GM12878 (cell line): ENCODE data around the gene GALNT16. TPM values are rescaled to one million over a fixed set of nuclear protein-coding genes. Genes with fewer than 3 reads are reported as not detected.

ENCODE experiments used
- ATAC-seq: fragments of 200-7000 bp; cut with Tn5 transposase; 3 replicates; pipeline ENCODE4 v1.9.1; 2020; ENCODE audit warnings: mild to moderate bottlenecking, moderate library complexity
- BruUV-seq: library from RNA; stranded (reverse); fragments of 400-500 nt; replicated peaks from 2 replicates; lab custom pipeline; 2021; lab: Mats Ljungman, UMichigan
- CTCF ChIA-PET: fragments of 300-600 bp; sonication (Branson Sonifier 250); formaldehyde crosslinking; extraction: SDS; loops from one replicate; lab custom pipeline; 2021; ENCODE audit warnings: inconsistent platforms; lab: Yijun Ruan, JAX
- POLR2A ChIA-PET: fragments of 350-600 bp; formaldehyde crosslinking; extraction: SDS; loops from one replicate; lab custom pipeline; 2021; ENCODE audit warnings: inconsistent platforms; lab: Charles Lee
- RAD21 ChIA-PET: fragments of 300-600 bp; sonication (Branson Sonifier 250); formaldehyde crosslinking; loops from one replicate; lab custom pipeline; 2023; ENCODE audit warnings: antibody characterized with exemption; ENCODE audit not compliant: unreplicated experiment; lab: Charles Lee
- SMC1A ChIA-PET: fragments of 300-600 bp; sonication (Branson Sonifier 250); formaldehyde crosslinking; loops from one replicate; lab custom pipeline; 2023; ENCODE audit not compliant: unreplicated experiment, uncharacterized antibody; lab: Charles Lee
- DNase-seq: peaks from one replicate; pipeline ENCODE4 v3.0.0-alpha.2; 2011; ENCODE audit warnings: low read depth, low spot score
- FAIRE-seq: peaks from 3 replicates; lab custom pipeline; 2011; peaks lifted over from hg19 to GRCh38; lab: Jason Lieb, UNC
- H2AFZ ChIP-seq: 2 replicates; pipeline ENCODE4 v1.6.0; 2011; ENCODE audit warnings: low read depth, low read length, control low read depth; ENCODE audit not compliant: control insufficient read depth
- H3K27ac ChIP-seq: 2 replicates; pipeline ENCODE4 v1.5.1; 2011; ENCODE audit warnings: control low read depth; ENCODE audit not compliant: control insufficient read depth, insufficient read depth
- H3K27me3 ChIP-seq, 2 experiments: replicated peaks in 1 of 2; 2 replicates each; pipeline versions ENCODE4 v1.6.0 to v1.6.1; 2011; ENCODE audit warnings: low read length in 1 of 2; ENCODE audit not compliant: control insufficient read depth in 2 of 2, insufficient read depth in 2 of 2
- H3K36me3 ChIP-seq, 2 experiments: 2 replicates each; pipeline ENCODE4 v1.5.1; 2011; ENCODE audit warnings: low read length in 1 of 2; ENCODE audit not compliant: control insufficient read depth in 2 of 2, insufficient read depth in 2 of 2
- H3K4me1 ChIP-seq: 2 replicates; pipeline ENCODE4 v1.6.1; 2011; ENCODE audit warnings: mild to moderate bottlenecking, low read length, moderate library complexity, mixed read lengths; ENCODE audit not compliant: control insufficient read depth, insufficient read depth
- H3K4me2 ChIP-seq: 2 replicates; pipeline ENCODE4 v1.6.0; 2011; ENCODE audit warnings: control low read depth; ENCODE audit not compliant: control insufficient read depth, insufficient read depth
- H3K4me3 ChIP-seq: fragments of 200-600 bp; sonication (generic); 2 replicates; pipeline ENCODE4 v1.5.1; 2016
- H3K79me2 ChIP-seq: 2 replicates; pipeline ENCODE4 v1.6.0; 2011; ENCODE audit warnings: low read length; ENCODE audit not compliant: control insufficient read depth, insufficient read depth
- H3K9ac ChIP-seq: 2 replicates; pipeline ENCODE4 v1.8.0; 2011; ENCODE audit warnings: low read length, control low read depth, mixed read lengths; ENCODE audit not compliant: control insufficient read depth, insufficient read depth
- H3K9me3 ChIP-seq: replicated peaks from 3 replicates; pipeline ENCODE4 v1.5.1; 2011; ENCODE audit warnings: mild to moderate bottlenecking, low read length; ENCODE audit not compliant: control insufficient read depth, insufficient read depth
- H4K20me1 ChIP-seq: 2 replicates; pipeline ENCODE4 v1.6.0; 2011; ENCODE audit not compliant: control insufficient read depth, insufficient read depth
- ATF7 ChIP-seq: fragments of 450-650 bp; IDR thresholded peaks from 2 replicates; pipeline ENCODE4 v1.6.1; 2016; ENCODE audit warnings: low read depth, mild to moderate bottlenecking
- CTCF ChIP-seq, 3 experiments: IDR thresholded peaks in 2 of 3; conservative IDR thresholded peaks in 1 of 3; 2 replicates each; pipeline ENCODE4 v1.5.1; 2011; ENCODE audit warnings: low read depth in 3 of 3, low read length in 3 of 3, mild to moderate bottlenecking in 3 of 3, control low read depth in 2 of 3, moderate library complexity in 2 of 3, inconsistent platforms in 1 of 3, mixed read lengths in 1 of 3; ENCODE audit not compliant: control insufficient read depth in 2 of 3, insufficient read depth in 1 of 3; ENCODE audit errors: extremely low read depth in 1 of 3
- EED ChIP-seq: sonication (generic); IDR thresholded peaks from 2 replicates; pipeline ENCODE4 v1.6.1; 2016; ENCODE audit warnings: antibody characterized with exemption, low read depth
- JUND ChIP-seq: IDR thresholded peaks from 2 replicates; pipeline ENCODE4 v1.6.1; 2012; ENCODE audit warnings: low read depth, mild to moderate bottlenecking, low read length, improper control_type of control experiment, moderate library complexity
- NR2C2 ChIP-seq: IDR thresholded peaks from 2 replicates; pipeline ENCODE4 v1.6.1; 2011; ENCODE audit warnings: borderline replicate concordance, low read depth; ENCODE audit not compliant: control insufficient read depth, insufficient read length
- RBBP5 ChIP-seq: fragments of 200-600 bp; sonication (generic); conservative IDR thresholded peaks from 2 replicates; pipeline ENCODE4 v1.6.1; 2016
- SREBF1 ChIP-seq: IDR thresholded peaks from 2 replicates; pipeline ENCODE4 v1.6.1; 2012; ENCODE audit warnings: mild to moderate bottlenecking, low read length
- TCF7 ChIP-seq: IDR thresholded peaks from 2 replicates; pipeline ENCODE4 v1.6.1; 2014; ENCODE audit warnings: antibody characterized with exemption, borderline replicate concordance
- ZNF622 ChIP-seq: fragments of 450-650 bp; IDR thresholded peaks from 2 replicates; pipeline ENCODE4 v1.6.1; 2017; ENCODE audit warnings: mild to moderate bottlenecking, inconsistent platforms
- WGBS: methylation state at CpG from one replicate; pipeline ENCODE4 v1.1.6; 2016; ENCODE audit warnings: low lambda C conversion rate; ENCODE audit not compliant: insufficient replicate concordance, insufficient coverage; ENCODE audit errors: missing lambda C conversion rate; 5-methylcytosine and 5-hydroxymethylcytosine counted together
- in situ Hi-C: fragments of 300-500 bp; cut with MboI; formaldehyde crosslinking; loops from 9 replicates; pipeline ENCODE4 v1.14.3; 2018; ENCODE audit warnings: mixed read lengths
- intact Hi-C: fragments of 100-400 bp; cut with micrococcal nuclease; formaldehyde crosslinking; loops from one replicate; pipeline ENCODE4 v1.14.2; 2022; ENCODE audit not compliant: unreplicated experiment
- polyA plus RNA-seq, 11 experiments: library from polyadenylated mRNA; depleted of rRNA in 4 of 11; unstranded in 6 of 11; stranded (reverse) in 5 of 11; fragments of >200 nt; fragmentation: Nextera tagmentation in 4 of 11; fragmentation: Illumina TruSeq in 1 of 11; extraction: Ambion mirVana in 4 of 11; extraction: Trizol in 1 of 11; gene quantifications; 1 replicate in 1 of 11; 2 replicates in 10 of 11; pipeline versions ENCODE4 v1.2.1 to v1.2.3, GENCODE V29; 2011 to 2016; ENCODE audit warnings: inconsistent platforms in 2 of 11, missing spikeins in 2 of 11, low read depth in 1 of 11
- total RNA-seq, 4 experiments: library from RNA; depleted of rRNA in 3 of 4; stranded (reverse); fragments of >200 nt in 3 of 4; fragmentation: Illumina TruSeq in 1 of 4; extraction: Trizol in 1 of 4; gene quantifications; 2 replicates each; pipeline versions ENCODE4 v1.2.1 to v1.2.3, GENCODE V29; 2013 to 2021
- TF ChIP-seq, protein P1 (sequence below): fragments of 450-650 bp; IDR thresholded peaks from 2 replicates; pipeline ENCODE4 v1.6.1; 2017; ENCODE audit warnings: mild to moderate bottlenecking, low read depth, inconsistent platforms; ENCODE audit not compliant: poor library complexity, severe bottlenecking

The GALNT16 gene
- total and polyA plus RNA-seq, 10 of the 15 experiments (the other 5 are each of a cell fraction or from before 2014, with no cell fraction given), result under 0.01 to 0.08 (median 0.03) TPM; not detected in 3

DNA sequence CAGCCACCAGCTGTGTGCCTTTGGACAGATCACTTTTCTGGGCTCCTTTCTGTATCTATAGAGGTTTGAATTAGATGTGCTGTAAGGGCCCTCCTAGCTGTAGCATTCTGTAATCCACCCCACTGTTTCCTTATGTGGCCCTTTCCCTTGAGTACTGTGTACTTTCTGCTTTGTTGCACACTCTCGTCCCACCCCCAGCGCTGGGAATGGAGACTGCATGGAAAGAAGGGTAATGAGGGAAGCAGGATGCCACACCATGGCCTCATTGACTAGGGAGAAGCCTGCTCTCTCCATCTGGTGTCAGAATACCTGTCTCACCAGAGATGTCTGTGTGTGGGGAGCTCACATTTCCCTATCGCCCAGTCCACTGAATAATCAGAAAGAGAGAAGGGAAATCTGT, 13.6 kb upstream of the GALNT16 start:
- RAD21 ChIA-PET, result interaction anchor here (1.7 kb wide), 1 partner anchor 213 kb away, joined by 6 read pairs; no protein-coding TSS in a partner anchor

More for the DNA sequence above, 13.6 kb upstream of the GALNT16 start:
- intact Hi-C loops (no loop called here), in situ Hi-C loops (loop anchor here (25.0 kb wide), 1 partner anchor 491 kb away; no protein-coding TSS in a partner anchor)
- ChIA-PET POLR2A (no interaction called here), CTCF (interaction anchor here (1.1 to 3.7 kb wide), 3 partner anchors 213 to 328 kb away, joined by 3 to 26 read pairs (median 13); partner anchors contain the start of gene CCDC177), SMC1A (interaction anchor here (1.1 to 2.7 kb wide), 3 partner anchors 11 to 214 kb away, joined by 3 to 7 read pairs (median 4); no protein-coding TSS in a partner anchor)
- Histone ChIP-seq H3K27ac (no peak overlapping the region), H3K4me3 (no peak overlapping the region), H3K27me3 (no peaks in the 10 kb centered on the region), H3K79me2 (no peaks in the 10 kb centered on the region), H3K36me3 (no peaks in the 10 kb centered on the region), H2AFZ (no peak overlapping the region), H4K20me1 (no peaks in the 10 kb centered on the region), H3K4me2 (no peak overlapping the region), H3K9ac (no peak overlapping the region), H3K4me1 (no peaks in the 10 kb centered on the region), H3K9me3 (no peaks in the 10 kb centered on the region)
- FAIRE-seq, result no peak
- 96% methylated on average over 3 of the region's 3 CpGs for WGBS
- no peak for DNase-seq
- no peak for TF ChIP-seq RBBP5
- no peak for TF ChIP-seq TCF7
- no peak for TF ChIP-seq ZNF622
- no peak for TF ChIP-seq JUND
- no peak for TF ChIP-seq ATF7
- no peak for TF ChIP-seq NR2C2
- no peak for TF ChIP-seq EED
- no peak for TF ChIP-seq CTCF (IDR thresholded peaks at IDR 0.05 in 2 of 3, conservative IDR thresholded peaks at IDR 0.05 in 1 of 3; ENCODE audit: control insufficient read depth in 2 of 3, extremely low read depth in 1 of 3, insufficient read depth in 1 of 3, low read depth in 3 of 3, low read length in 3 of 3)
- no peak for TF ChIP-seq SREBF1
- TF ChIP-seq, protein P1, sequence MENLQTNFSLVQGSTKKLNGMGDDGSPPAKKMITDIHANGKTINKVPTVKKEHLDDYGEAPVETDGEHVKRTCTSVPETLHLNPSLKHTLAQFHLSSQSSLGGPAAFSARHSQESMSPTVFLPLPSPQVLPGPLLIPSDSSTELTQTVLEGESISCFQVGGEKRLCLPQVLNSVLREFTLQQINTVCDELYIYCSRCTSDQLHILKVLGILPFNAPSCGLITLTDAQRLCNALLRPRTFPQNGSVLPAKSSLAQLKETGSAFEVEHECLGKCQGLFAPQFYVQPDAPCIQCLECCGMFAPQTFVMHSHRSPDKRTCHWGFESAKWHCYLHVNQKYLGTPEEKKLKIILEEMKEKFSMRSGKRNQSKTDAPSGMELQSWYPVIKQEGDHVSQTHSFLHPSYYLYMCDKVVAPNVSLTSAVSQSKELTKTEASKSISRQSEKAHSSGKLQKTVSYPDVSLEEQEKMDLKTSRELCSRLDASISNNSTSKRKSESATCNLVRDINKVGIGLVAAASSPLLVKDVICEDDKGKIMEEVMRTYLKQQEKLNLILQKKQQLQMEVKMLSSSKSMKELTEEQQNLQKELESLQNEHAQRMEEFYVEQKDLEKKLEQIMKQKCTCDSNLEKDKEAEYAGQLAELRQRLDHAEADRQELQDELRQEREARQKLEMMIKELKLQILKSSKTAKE, result no peak
- no TSS peak for BruUV-seq
- ATAC-seq, result no peak
